ENCODE measurements around the gene ORM1. TPM values are rescaled to one million over a fixed set of nuclear protein-coding genes. Genes with fewer than 3 reads are reported as not detected.
A peak's percentile ranks its signal among the peaks of the same experiment; 100 is the strongest.

ORM1 gene
- polyA plus RNA-seq, 3 donors = 2.2 to 4.9 (median 2.8) TPM

DNA sequence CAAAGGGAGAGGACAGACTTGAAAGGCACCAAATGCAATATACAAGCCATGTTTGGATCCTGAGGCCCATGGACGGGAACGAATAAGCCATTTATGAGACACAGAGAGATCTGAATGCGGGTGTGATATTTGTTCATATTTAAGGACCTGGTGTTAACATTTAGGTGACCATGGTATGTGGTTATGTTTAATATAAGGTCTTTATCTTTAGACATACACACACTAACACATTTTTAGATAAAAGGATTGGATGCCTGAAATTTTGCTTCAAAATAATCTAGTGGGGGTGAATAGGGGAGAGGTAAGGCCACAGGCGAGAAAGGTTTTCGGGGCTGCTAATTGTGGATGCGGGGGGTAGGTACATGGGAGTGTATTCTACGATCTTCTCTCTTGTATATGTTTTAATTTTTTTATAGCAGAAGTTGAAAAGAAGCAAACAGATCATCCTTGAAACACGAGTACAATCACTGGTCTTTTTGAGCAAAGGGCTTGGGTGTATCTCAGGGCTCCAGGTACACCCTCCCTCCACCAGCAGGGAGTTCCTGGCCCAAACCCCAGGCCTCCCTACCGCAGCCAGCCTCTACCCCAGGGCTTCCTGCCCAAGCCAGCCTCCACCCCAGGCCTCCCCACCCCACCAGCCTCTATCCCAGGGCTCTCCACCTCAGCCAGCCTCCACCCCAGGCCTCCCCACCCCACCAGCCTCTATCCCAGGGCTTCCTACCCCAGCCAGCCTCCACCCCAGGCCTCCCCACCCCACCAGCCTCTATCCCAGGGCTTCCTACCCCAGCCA, 52.7 kb downstream of the ORM1 start:
- no peak overlapping the region for H3K4me3 Mint-ChIP-seq
- Histone ChIP-seq H3K27ac (ENCODE audit: low read depth in 1 of 2, low read length in 2 of 2) (peak overlapping the region; percentile 57 to 85), H3K9me3 (replicated peaks in 1 of 2; ENCODE audit: control insufficient read depth in 1 of 2, insufficient read depth in 1 of 2, low read length in 2 of 2) (no peaks in the 10 kb centered on the region), H3K79me2 (ENCODE audit: insufficient read depth, low read length) (peaks cover 86% of the 10 kb centered on the region), H3K27me3 (ENCODE audit: control insufficient read depth in 2 of 2, insufficient read depth in 2 of 2, low read length in 2 of 2) (no peaks in the 10 kb centered on the region), H3K4me2 (replicated peaks; ENCODE audit: extremely low read depth, low read length, poor library complexity, severe bottlenecking) (no peak overlapping the region), H4K20me1 (ENCODE audit: insufficient read depth, low read length) (peaks cover 46% of the 10 kb centered on the region), H2AFZ (ENCODE audit: insufficient read depth, low read depth, low read length, poor library complexity, severe bottlenecking) (no peak overlapping the region), H3K9ac (ENCODE audit: insufficient read depth, low read length, poor library complexity, severe bottlenecking) (no peak overlapping the region), H3K4me3 (replicated peaks in 1 of 3; ENCODE audit: low read depth in 2 of 3, low read length in 3 of 3) (no peak overlapping the region), H3K4me1 (ENCODE audit: control insufficient read depth in 1 of 2, insufficient read depth in 2 of 2, low read length in 2 of 2) (peaks cover 88 to 98% of the 10 kb centered on the region in 2 donors), H3K36me3 (replicated peaks in 1 of 2; ENCODE audit: control insufficient read depth in 1 of 2, insufficient read depth in 2 of 2, low read length in 2 of 2) (peaks cover 64 to 83% of the 10 kb centered on the region in 2 donors)
- H3K4me1 Mint-ChIP-seq = peaks cover 88% of the 10 kb centered on the region
- H3K27ac Mint-ChIP-seq = peak overlapping the region; percentile 77 to 99 (median 97)
- H3K36me3 Mint-ChIP-seq = peaks cover 81 to 91% of the 10 kb centered on the region in 2 donors
- TF ChIP-seq, protein P1, sequence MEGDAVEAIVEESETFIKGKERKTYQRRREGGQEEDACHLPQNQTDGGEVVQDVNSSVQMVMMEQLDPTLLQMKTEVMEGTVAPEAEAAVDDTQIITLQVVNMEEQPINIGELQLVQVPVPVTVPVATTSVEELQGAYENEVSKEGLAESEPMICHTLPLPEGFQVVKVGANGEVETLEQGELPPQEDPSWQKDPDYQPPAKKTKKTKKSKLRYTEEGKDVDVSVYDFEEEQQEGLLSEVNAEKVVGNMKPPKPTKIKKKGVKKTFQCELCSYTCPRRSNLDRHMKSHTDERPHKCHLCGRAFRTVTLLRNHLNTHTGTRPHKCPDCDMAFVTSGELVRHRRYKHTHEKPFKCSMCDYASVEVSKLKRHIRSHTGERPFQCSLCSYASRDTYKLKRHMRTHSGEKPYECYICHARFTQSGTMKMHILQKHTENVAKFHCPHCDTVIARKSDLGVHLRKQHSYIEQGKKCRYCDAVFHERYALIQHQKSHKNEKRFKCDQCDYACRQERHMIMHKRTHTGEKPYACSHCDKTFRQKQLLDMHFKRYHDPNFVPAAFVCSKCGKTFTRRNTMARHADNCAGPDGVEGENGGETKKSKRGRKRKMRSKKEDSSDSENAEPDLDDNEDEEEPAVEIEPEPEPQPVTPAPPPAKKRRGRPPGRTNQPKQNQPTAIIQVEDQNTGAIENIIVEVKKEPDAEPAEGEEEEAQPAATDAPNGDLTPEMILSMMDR (IDR thresholded peaks at IDR 0.05) = no peak
- no CpG with 5 or more reads among the region's 9 CpGs for WGBS (ENCODE audit: insufficient coverage)
- DNase-seq = no peak
- peaks cover 0 to 2% (median 0%) of the 10 kb centered on the region in 3 donors for H3K27me3 Mint-ChIP-seq (ENCODE audit: low read depth in 3 of 3)
- intact Hi-C loops (cut with micrococcal nuclease) = no loop called here
- H3K9me3 Mint-ChIP-seq = no peaks in the 10 kb centered on the region

Other genes with a start within 250 kb of the ORM1 start
- gene AMBP, start 244.8 kb upstream of the ORM1 start, polyA plus RNA-seq = not detected
- not detected for gene KIF12, start 223.8 kb upstream of the ORM1 start, polyA plus RNA-seq
- gene COL27A1, start 167.6 kb upstream of the ORM1 start, polyA plus RNA-seq = under 1 TPM in 1 of 3 donors, not detected in 2; 0.03 TPM
- gene ORM2, start 6.8 kb downstream of the ORM1 start, polyA plus RNA-seq = under 1 TPM in 2 of 3 donors, not detected in 1; 0.30 to 0.33 TPM
- gene AKNA, start 64.9 kb downstream of the ORM1 start, polyA plus RNA-seq = 100 to 1,000 TPM in 1 of 3 donors, 1 to 10 TPM in 2; 3.3 to 147 (median 7.3) TPM
- gene WHRN, start 182.4 kb downstream of the ORM1 start, polyA plus RNA-seq = under 1 TPM; 0.13 to 0.59 (median 0.30) TPM